ENCODE data around the gene NRDC. TPM values are rescaled to one million over a fixed set of nuclear protein-coding genes. Genes with fewer than 3 reads are reported as not detected.

Gene NRDC
- total RNA-seq, 1 experiment from 2014 or later: 147 TPM

- H4K91ac ChIP-seq (ENCODE audit: insufficient read length, low read depth, low read length): no peak overlapping the region
- H3K9me3 Mint-ChIP-seq: peaks cover 10 to 11% of the 10 kb centered on the region in 2 experiments
- no peaks in the 10 kb centered on the region for H4K20me1 ChIP-seq (ENCODE audit: control insufficient read depth, insufficient read depth, insufficient read length)
- H3K23me2 ChIP-seq (ENCODE audit: insufficient read length, low read depth, low read length, poor library complexity, severe bottlenecking): no peaks in the 10 kb centered on the region
- H3K9me3 ChIP-seq (ENCODE audit: control insufficient read depth, low read depth, low read length): no peaks in the 10 kb centered on the region
- H3K56ac ChIP-seq (ENCODE audit: insufficient read length, low read depth, low read length): no peak overlapping the region
- H3K18ac ChIP-seq (ENCODE audit: insufficient read length, low read depth, low read length): no peak overlapping the region
- TF ChIP-seq CTCF (conservative IDR thresholded peaks at IDR 0.05): no peak
- H3K23ac ChIP-seq (ENCODE audit: insufficient read length, low read depth, low read length): no peak overlapping the region
- H3K4me2 ChIP-seq (ENCODE audit: insufficient read depth, insufficient read length, low read length): no peak overlapping the region
- H2BK5ac ChIP-seq (ENCODE audit: insufficient read length, low read length): no peak overlapping the region
- no peak overlapping the region for H2BK120ac ChIP-seq (ENCODE audit: low read depth, low read length, poor library complexity, severe bottlenecking)
- no peaks in the 10 kb centered on the region for H3K79me1 ChIP-seq (ENCODE audit: insufficient read depth, low read depth, low read length, poor library complexity, severe bottlenecking)
- H4K8ac ChIP-seq (replicated peaks; ENCODE audit: insufficient read length, low read depth, low read length): no peak overlapping the region
- no peak overlapping the region for H3K9ac ChIP-seq (ENCODE audit: extremely low read depth, insufficient read length, low read length)
- no peak for DNase-seq
- H3K14ac ChIP-seq (ENCODE audit: insufficient read depth, low read length): no peak overlapping the region
- peaks cover 7 to 19% (median 17%) of the 10 kb centered on the region in 3 experiments; a peak in 5 of 7 replicates for H3K36me3 Mint-ChIP-seq (ENCODE audit: insufficient read depth in 1 of 3, low read depth in 3 of 3)
- H2AFZ ChIP-seq (ENCODE audit: low read length): no peak overlapping the region
- no peak overlapping the region for H3K4ac ChIP-seq (ENCODE audit: low read depth, low read length)
- no peak overlapping the region for H2BK12ac ChIP-seq (ENCODE audit: insufficient read length, low read depth, low read length)
- H3K27ac ChIP-seq (ENCODE audit: insufficient read length, low read depth, low read length): no peak overlapping the region
- no peak overlapping the region for H2BK15ac ChIP-seq (ENCODE audit: low read depth, low read length)
- H3K4me1 ChIP-seq (ENCODE audit: insufficient read depth, low read length): peaks cover 7% of the 10 kb centered on the region; the same call in 1 of the 2 replicates
- no peaks in the 10 kb centered on the region for H3K79me2 ChIP-seq (ENCODE audit: insufficient read depth, low read length)
- no peak overlapping the region for H3K4me3 Mint-ChIP-seq
- H3K27me3 Mint-ChIP-seq (ENCODE audit: low read depth): no peaks in the 10 kb centered on the region
- no peak overlapping the region for H2BK20ac ChIP-seq (ENCODE audit: low read depth, low read length, poor library complexity, severe bottlenecking)
- no peaks in the 10 kb centered on the region for H3K27me3 ChIP-seq (ENCODE audit: insufficient read depth, low read length)
- no peak overlapping the region for H3T11ph ChIP-seq (ENCODE audit: low read length)
- H4K5ac ChIP-seq (ENCODE audit: insufficient read length, low read depth, low read length): no peak overlapping the region
- WGBS (ENCODE audit: extremely low coverage, insufficient read length, low lambda C conversion rate): no CpG with 5 or more reads among the region's 2 CpGs
- peaks cover 30 to 38% of the 10 kb centered on the region in 2 experiments for H3K4me1 Mint-ChIP-seq
- H2AK5ac ChIP-seq (ENCODE audit: insufficient read length, low read length): no peak overlapping the region
- H3K27ac Mint-ChIP-seq: peak overlapping the region in 2 of 3 experiments; percentile 20 to 77; a peak in 2 of 7 replicates
Observed at GRCh38 chr1:51908499-51908898, 30.0 kb upstream of the NRDC start.

All from H9 (cell line).